HepG2 (cell line): ENCODE data around the gene FMNL2. TPM values are rescaled to one million over a fixed set of nuclear protein-coding genes. Genes with fewer than 3 reads are reported as not detected.

ENCODE experiments used
- ATAC-seq: fragments of 200-7000 bp; cut with Tn5 transposase; 3 replicates; pipeline ENCODE4 v1.9.1; 2020; ENCODE audit warnings: mild to moderate bottlenecking, moderate library complexity
- BruUV-seq: library from RNA; stranded (reverse); fragments of 400-500 nt; replicated peaks from 2 replicates; lab custom pipeline; 2021; lab: Mats Ljungman, UMichigan
- CTCF ChIA-PET: fragments of 300-600 bp; formaldehyde crosslinking; extraction: SDS; loops from one replicate; lab custom pipeline; 2021; ENCODE audit warnings: low total read pairs, inconsistent platforms, low intra/inter-chr PET ratio; lab: Yijun Ruan, JAX
- POLR2A ChIA-PET: fragments of 350-600 bp; sonication (Branson Sonifier 250); formaldehyde crosslinking; loops from one replicate; lab custom pipeline; 2020; ENCODE audit warnings: antibody characterized with exemption, inconsistent platforms; lab: Yijun Ruan, JAX
- DNase-seq: peaks from one replicate; pipeline ENCODE4 v3.0.0-alpha.2; 2015; ENCODE audit warnings: low spot score
- FAIRE-seq: peaks from 3 replicates; lab custom pipeline; 2011; peaks lifted over from hg19 to GRCh38; lab: Jason Lieb, UNC
- H2AFZ ChIP-seq: one replicate; pipeline ENCODE4 v1.6.1; 2011; ENCODE audit warnings: low read length, inconsistent platforms
- H3K27ac ChIP-seq: fragments of 300-600 bp; 3 replicates; pipeline ENCODE4 v1.8.0; 2011; ENCODE audit warnings: mixed run types, mild to moderate bottlenecking, mixed read lengths, low read length, inconsistent platforms; ENCODE audit not compliant: insufficient read depth; ENCODE audit errors: extremely low read length
- H3K27me3 ChIP-seq, 2 experiments: fragments of 200-600 bp in 1 of 2; 2 replicates in 1 of 2; 3 replicates in 1 of 2; pipeline versions ENCODE4 v1.6.0 to v1.8.0; 2011; ENCODE audit warnings: low read length in 2 of 2, mild to moderate bottlenecking in 2 of 2, moderate library complexity in 2 of 2, inconsistent platforms in 1 of 2; ENCODE audit not compliant: insufficient read depth in 2 of 2, control insufficient read depth in 1 of 2
- H3K36me3 ChIP-seq, 2 experiments: fragments of 200-600 bp in 1 of 2; replicated peaks in 1 of 2; 2 replicates in 1 of 2; 3 replicates in 1 of 2; pipeline versions ENCODE4 v1.5.1 to v1.8.0; 2011; ENCODE audit warnings: low read length in 2 of 2, inconsistent platforms in 1 of 2; ENCODE audit not compliant: insufficient read depth in 2 of 2, control insufficient read depth in 1 of 2
- H3K4me1 ChIP-seq: 2 replicates; pipeline ENCODE4 v1.5.1; 2012; ENCODE audit warnings: low read length, inconsistent platforms; ENCODE audit not compliant: insufficient read depth
- H3K4me2 ChIP-seq: 2 replicates; pipeline ENCODE4 v1.6.0; 2011; ENCODE audit warnings: low read depth, low read length, inconsistent platforms
- H3K4me3 ChIP-seq, 3 experiments: fragments of 200-600 bp in 1 of 3; sonication (generic), shearing (Covaris generic) in 1 of 3; replicated peaks in 1 of 3; 2 replicates each; pipeline ENCODE4 v1.5.1; 2011 to 2016; ENCODE audit warnings: low read length in 3 of 3, inconsistent platforms in 2 of 3, low read depth in 2 of 3, mild to moderate bottlenecking in 2 of 3, control low read depth in 1 of 3, mixed read lengths in 1 of 3; ENCODE audit not compliant: insufficient read depth in 1 of 3
- H3K79me2 ChIP-seq: one replicate; pipeline ENCODE4 v1.6.1; 2011; ENCODE audit warnings: low read length, inconsistent platforms; ENCODE audit not compliant: insufficient read depth
- H3K9ac ChIP-seq: 2 replicates; pipeline ENCODE4 v1.6.0; 2011; ENCODE audit warnings: mild to moderate bottlenecking, low read depth, low read length, inconsistent platforms; ENCODE audit not compliant: insufficient read depth
- H3K9me3 ChIP-seq: 2 replicates; pipeline ENCODE4 v1.5.1; 2012; ENCODE audit warnings: mild to moderate bottlenecking, low read length
- H4K20me1 ChIP-seq: 2 replicates; pipeline ENCODE4 v1.6.0; 2011; ENCODE audit warnings: inconsistent platforms, mild to moderate bottlenecking, low read length, moderate library complexity; ENCODE audit not compliant: insufficient read depth
- CBX1 ChIP-seq: IDR thresholded peaks from one replicate; pipeline ENCODE4 v1.6.1; 2016; ENCODE audit warnings: antibody characterized with exemption, low read depth
- GATAD2A ChIP-seq: IDR thresholded peaks from 2 replicates; pipeline ENCODE4 v1.6.1; 2016
- GPBP1L1 ChIP-seq: sonication (generic); formaldehyde crosslinking; IDR thresholded peaks from 2 replicates; pipeline ENCODE4 v1.5.0; 2020; ENCODE audit warnings: mild to moderate bottlenecking, missing genetic modification reagents
- IKZF5 ChIP-seq: IDR thresholded peaks from 2 replicates; pipeline ENCODE4 v1.6.1; 2018; ENCODE audit warnings: missing genetic modification reagents, mild to moderate bottlenecking, missing compliant biosample characterization
- RAD21 ChIP-seq: fragments of 450-650 bp; formaldehyde crosslinking; IDR thresholded peaks from 2 replicates; pipeline ENCODE4 v1.5.0; 2020; ENCODE audit warnings: mild to moderate bottlenecking
- RELA ChIP-seq: sonication (generic); formaldehyde crosslinking; IDR thresholded peaks from 2 replicates; pipeline ENCODE4 v1.4.0; 2020; ENCODE audit warnings: missing genetic modification reagents
- RXRB ChIP-seq: IDR thresholded peaks from 2 replicates; pipeline ENCODE4 v1.6.1; 2016; ENCODE audit warnings: borderline replicate concordance, missing genetic modification reagents, missing compliant biosample characterization
- SRSF9 ChIP-seq: fragments of 200-400 bp; formaldehyde crosslinking; IDR thresholded peaks from 2 replicates; pipeline ENCODE4 v1.6.1; 2018; ENCODE audit warnings: borderline replicate concordance, mild to moderate bottlenecking, low read depth, low read length; ENCODE audit not compliant: insufficient read depth, poor library complexity, severe bottlenecking
- ZKSCAN8 ChIP-seq: IDR thresholded peaks from 2 replicates; pipeline ENCODE4 v1.6.1; 2016; ENCODE audit warnings: borderline replicate concordance, missing genetic modification reagents, missing compliant biosample characterization
- ZNF234 ChIP-seq: sonication (generic); formaldehyde crosslinking; conservative IDR thresholded peaks from 2 replicates; pipeline ENCODE4 v1.5.1; 2020; ENCODE audit warnings: mild to moderate bottlenecking, missing genetic modification reagents
- ZNF317 ChIP-seq: sonication (generic); formaldehyde crosslinking; IDR thresholded peaks from 2 replicates; pipeline ENCODE4 v1.5.0; 2020; ENCODE audit warnings: mild to moderate bottlenecking, missing genetic modification reagents
- ZNF546 ChIP-seq: sonication (generic); formaldehyde crosslinking; conservative IDR thresholded peaks from 2 replicates; pipeline ENCODE4 v1.8.1; 2023; ENCODE audit warnings: mild to moderate bottlenecking, missing genetic modification reagents
- ZNF569 ChIP-seq: sonication (generic); formaldehyde crosslinking; IDR thresholded peaks from 2 replicates; pipeline ENCODE4 v1.5.0; 2020; ENCODE audit warnings: mild to moderate bottlenecking, missing genetic modification reagents, moderate library complexity, borderline replicate concordance
- WGBS: methylation state at CpG from one replicate; pipeline ENCODE4 v1.1.6; 2017; ENCODE audit warnings: low lambda C conversion rate; 5-methylcytosine and 5-hydroxymethylcytosine counted together
- in situ Hi-C: cut with HindIII; loops from 2 replicates; pipeline ENCODE4 v1.10.0; 2017; ENCODE audit warnings: low pct_unique_long_range_greater_than_20kb; ENCODE audit not compliant: extremely low pct_ligation_motif_present
- intact Hi-C: fragments of 100-400 bp; cut with micrococcal nuclease; formaldehyde crosslinking; loops from one replicate; pipeline ENCODE4 v1.10.0; 2022; ENCODE audit not compliant: unreplicated experiment
- polyA plus RNA-seq, 8 experiments: library from polyadenylated mRNA; depleted of rRNA in 3 of 8; stranded (reverse) in 7 of 8; unstranded in 1 of 8; fragments of >200 nt; fragmentation: Illumina TruSeq in 4 of 8; extraction: Trizol in 4 of 8; gene quantifications; 2 replicates each; pipeline versions ENCODE4 v1.2.1 to v1.2.3, GENCODE V29; 2011 to 2016; ENCODE audit warnings: low read depth in 4 of 8, missing spikeins in 1 of 8, mixed read lengths in 1 of 8; ENCODE audit not compliant: insufficient read depth in 1 of 8
- total RNA-seq, 5 experiments: library from RNA; depleted of rRNA; stranded (reverse); fragments of >200 nt; fragmentation: Illumina TruSeq; extraction: Trizol; gene quantifications; 2 replicates each; pipeline ENCODE4 v1.2.3, GENCODE V29; 2016; ENCODE audit warnings: low read depth in 1 of 5
- TF ChIP-seq, protein P1 (sequence below): sonication (generic); formaldehyde crosslinking; IDR thresholded peaks from 2 replicates; pipeline ENCODE4 v1.8.0; 2022; ENCODE audit warnings: mild to moderate bottlenecking, missing genetic modification reagents, borderline replicate concordance
- TF ChIP-seq, protein P2 (sequence below): sonication (generic); formaldehyde crosslinking; IDR thresholded peaks from 2 replicates; pipeline ENCODE4 v1.4.0; 2020; ENCODE audit warnings: missing genetic modification reagents
- TF ChIP-seq, protein P3 (sequence below): fragments of 450-650 bp; IDR thresholded peaks from 2 replicates; pipeline ENCODE4 v1.6.1; 2017; ENCODE audit warnings: mild to moderate bottlenecking

Gene FMNL2
- total and polyA plus RNA-seq, 2 of the 13 experiments (the other 11 are each of a cell fraction or from before 2014, with no cell fraction given), result 66.5 to 67.7 TPM

DNA sequence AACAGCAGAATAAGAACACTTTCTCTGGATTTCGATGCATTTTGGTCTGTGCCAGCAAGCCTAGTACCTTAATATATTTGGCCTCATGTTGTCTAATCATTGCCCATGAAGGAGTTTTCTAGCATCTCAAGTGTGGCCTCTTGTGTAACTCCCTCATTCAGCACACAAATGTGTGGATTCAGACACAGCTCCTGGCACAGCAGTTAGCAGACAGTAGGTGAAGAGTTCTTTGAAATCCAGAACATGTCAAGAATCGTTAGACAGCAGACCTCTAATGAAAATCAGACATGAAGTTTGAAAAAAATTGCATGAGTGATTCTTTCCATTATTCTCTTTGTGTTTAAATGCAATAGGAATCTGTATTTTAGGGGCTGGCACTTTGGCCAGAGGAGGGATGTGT lies 177.0 kb downstream of the FMNL2 start (continued):
- TF ChIP-seq IKZF5, result no peak
- TF ChIP-seq SRSF9, result no peak
- TF ChIP-seq CBX1, result no peak

DNA sequence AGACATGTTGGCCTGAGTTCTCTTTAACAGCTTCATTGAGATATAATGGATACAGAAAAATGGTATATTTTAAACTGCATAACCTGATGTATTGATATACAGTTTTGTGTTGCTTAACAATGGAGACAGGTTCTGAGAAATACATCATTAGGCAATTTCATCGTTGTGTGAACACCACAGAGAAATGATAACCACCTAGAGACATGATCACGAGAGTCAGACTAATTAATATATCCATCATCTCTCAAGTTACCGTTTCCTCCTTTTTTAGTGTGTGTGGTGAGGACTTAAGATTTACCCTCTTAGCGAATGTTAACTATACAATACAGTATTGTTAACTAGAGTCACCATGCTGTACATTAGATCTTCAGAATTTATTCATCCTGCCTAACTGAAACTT lies 178.1 kb downstream of the FMNL2 start:
- in situ Hi-C loops, result no loop called here
- no peaks in the 10 kb centered on the region for H3K9me3 ChIP-seq
- BruUV-seq, result no TSS peak
- no peaks in the 10 kb centered on the region for H3K27me3 ChIP-seq
- H3K27ac ChIP-seq, result no peak overlapping the region
- no peak overlapping the region for H2AFZ ChIP-seq
- ATAC-seq (no peak), DNase-seq (no peak), FAIRE-seq (no peak)
- no peak overlapping the region for H3K9ac ChIP-seq
- no peaks in the 10 kb centered on the region; a peak in 1 of 5 replicates for H3K36me3 ChIP-seq
- peaks cover 90% of the 10 kb centered on the region for H3K79me2 ChIP-seq
- ChIA-PET POLR2A (no interaction called here), CTCF (no interaction called here)
- 93% methylated on average over 4 of the region's 4 CpGs for WGBS
- H3K4me1 ChIP-seq, result peaks cover 20% of the 10 kb centered on the region
- intact Hi-C loops, result no loop called here
- peaks cover 12% of the 10 kb centered on the region; the same call in 1 of the 2 replicates for H4K20me1 ChIP-seq
- H3K4me2 ChIP-seq, result no peak overlapping the region
- no peak overlapping the region for H3K4me3 ChIP-seq
- TF ChIP-seq ZKSCAN8 (CRISPR knock-in tag), result no peak
- TF ChIP-seq, protein P1, sequence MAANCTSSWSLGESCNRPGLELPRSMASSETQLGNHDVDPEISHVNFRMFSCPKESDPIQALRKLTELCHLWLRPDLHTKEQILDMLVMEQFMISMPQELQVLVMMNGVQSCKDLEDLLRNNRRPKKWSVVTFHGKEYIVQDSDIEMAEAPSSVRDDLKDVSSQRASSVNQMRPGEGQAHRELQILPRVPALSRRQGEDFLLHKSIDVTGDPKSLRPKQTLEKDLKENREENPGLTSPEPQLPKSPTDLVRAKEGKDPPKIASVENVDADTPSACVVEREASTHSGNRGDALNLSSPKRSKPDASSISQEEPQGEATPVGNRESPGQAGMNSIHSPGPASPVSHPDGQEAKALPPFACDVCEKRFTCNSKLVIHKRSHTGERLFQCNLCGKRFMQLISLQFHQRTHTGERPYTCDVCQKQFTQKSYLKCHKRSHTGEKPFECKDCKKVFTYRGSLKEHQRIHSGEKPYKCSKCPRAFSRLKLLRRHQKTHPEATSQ (CRISPR knock-in tag), result no peak
- no peak for TF ChIP-seq GPBP1L1 (CRISPR knock-in tag)
- TF ChIP-seq ZNF234 (CRISPR knock-in tag), result no peak
- TF ChIP-seq CBX1, result no peak
- no peak for TF ChIP-seq ZNF546 (CRISPR knock-in tag)
- no peak for TF ChIP-seq GATAD2A (CRISPR knock-in tag)
- TF ChIP-seq RELA, result no peak
- TF ChIP-seq, protein P2, sequence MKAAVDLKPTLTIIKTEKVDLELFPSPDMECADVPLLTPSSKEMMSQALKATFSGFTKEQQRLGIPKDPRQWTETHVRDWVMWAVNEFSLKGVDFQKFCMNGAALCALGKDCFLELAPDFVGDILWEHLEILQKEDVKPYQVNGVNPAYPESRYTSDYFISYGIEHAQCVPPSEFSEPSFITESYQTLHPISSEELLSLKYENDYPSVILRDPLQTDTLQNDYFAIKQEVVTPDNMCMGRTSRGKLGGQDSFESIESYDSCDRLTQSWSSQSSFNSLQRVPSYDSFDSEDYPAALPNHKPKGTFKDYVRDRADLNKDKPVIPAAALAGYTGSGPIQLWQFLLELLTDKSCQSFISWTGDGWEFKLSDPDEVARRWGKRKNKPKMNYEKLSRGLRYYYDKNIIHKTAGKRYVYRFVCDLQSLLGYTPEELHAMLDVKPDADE (CRISPR knock-in tag), result no peak
- TF ChIP-seq, protein P3, sequence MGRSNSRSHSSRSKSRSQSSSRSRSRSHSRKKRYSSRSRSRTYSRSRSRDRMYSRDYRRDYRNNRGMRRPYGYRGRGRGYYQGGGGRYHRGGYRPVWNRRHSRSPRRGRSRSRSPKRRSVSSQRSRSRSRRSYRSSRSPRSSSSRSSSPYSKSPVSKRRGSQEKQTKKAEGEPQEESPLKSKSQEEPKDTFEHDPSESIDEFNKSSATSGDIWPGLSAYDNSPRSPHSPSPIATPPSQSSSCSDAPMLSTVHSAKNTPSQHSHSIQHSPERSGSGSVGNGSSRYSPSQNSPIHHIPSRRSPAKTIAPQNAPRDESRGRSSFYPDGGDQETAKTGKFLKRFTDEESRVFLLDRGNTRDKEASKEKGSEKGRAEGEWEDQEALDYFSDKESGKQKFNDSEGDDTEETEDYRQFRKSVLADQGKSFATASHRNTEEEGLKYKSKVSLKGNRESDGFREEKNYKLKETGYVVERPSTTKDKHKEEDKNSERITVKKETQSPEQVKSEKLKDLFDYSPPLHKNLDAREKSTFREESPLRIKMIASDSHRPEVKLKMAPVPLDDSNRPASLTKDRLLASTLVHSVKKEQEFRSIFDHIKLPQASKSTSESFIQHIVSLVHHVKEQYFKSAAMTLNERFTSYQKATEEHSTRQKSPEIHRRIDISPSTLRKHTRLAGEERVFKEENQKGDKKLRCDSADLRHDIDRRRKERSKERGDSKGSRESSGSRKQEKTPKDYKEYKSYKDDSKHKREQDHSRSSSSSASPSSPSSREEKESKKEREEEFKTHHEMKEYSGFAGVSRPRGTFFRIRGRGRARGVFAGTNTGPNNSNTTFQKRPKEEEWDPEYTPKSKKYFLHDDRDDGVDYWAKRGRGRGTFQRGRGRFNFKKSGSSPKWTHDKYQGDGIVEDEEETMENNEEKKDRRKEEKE, result no peak
- TF ChIP-seq RXRB (CRISPR knock-in tag), result no peak
- no peak for TF ChIP-seq RAD21
- TF ChIP-seq ZNF317 (CRISPR knock-in tag), result no peak
- TF ChIP-seq ZNF569, result no peak
